K562 (cell line): ENCODE results near the gene DENND4C. TPM values are rescaled to one million over a fixed set of nuclear protein-coding genes. Genes with fewer than 3 reads are reported as not detected.

Experiments used
- ARID1B ChIP-seq: fragments of 450-650 bp; IDR thresholded peaks from 2 replicates; pipeline ENCODE4 v1.6.1; 2016; ENCODE audit warnings: antibody characterized with exemption, mild to moderate bottlenecking, inconsistent platforms
- BRF1 ChIP-seq: IDR thresholded peaks from 3 replicates; pipeline ENCODE4 v1.6.1; 2011; ENCODE audit warnings: borderline replicate concordance, mild to moderate bottlenecking; ENCODE audit not compliant: insufficient read length; ENCODE audit errors: extremely low read depth
- CBFA2T2 ChIP-seq: fragments of 450-650 bp; conservative IDR thresholded peaks from 2 replicates; pipeline ENCODE4 v1.6.1; 2017; ENCODE audit warnings: mild to moderate bottlenecking
- CHAMP1 ChIP-seq: fragments of 450-650 bp; IDR thresholded peaks from 2 replicates; pipeline ENCODE4 v1.6.1; 2016; ENCODE audit warnings: mild to moderate bottlenecking
- CXXC5 ChIP-seq: fragments of 250-450 bp; sonication (Bioruptor Pico); IDR thresholded peaks from 2 replicates; pipeline ENCODE4 v1.8.0; 2022; ENCODE audit warnings: inconsistent platforms, mild to moderate bottlenecking, moderate library complexity
- FOXP1 ChIP-seq: sonication (generic); formaldehyde crosslinking; IDR thresholded peaks from 2 replicates; pipeline ENCODE4 v1.8.0; 2022; ENCODE audit warnings: mild to moderate bottlenecking, missing genetic modification reagents
- HDAC2 ChIP-seq: fragments of 450-650 bp; IDR thresholded peaks from 2 replicates; pipeline ENCODE4 v1.6.1; 2016; ENCODE audit warnings: mild to moderate bottlenecking
- HDAC8 ChIP-seq: fragments of 450-650 bp; IDR thresholded peaks from 2 replicates; pipeline ENCODE4 v1.6.1; 2016; ENCODE audit warnings: mild to moderate bottlenecking, missing genetic modification characterization, moderate library complexity, missing compliant biosample characterization
- MYBL2 ChIP-seq, 2 experiments: fragments of 450-650 bp in 1 of 2; sonication (generic) in 1 of 2; formaldehyde crosslinking in 1 of 2; IDR thresholded peaks; 2 replicates each; pipeline versions ENCODE4 v1.6.1 to v1.8.1; 2017 to 2022; ENCODE audit warnings: borderline replicate concordance in 1 of 2, inconsistent platforms in 1 of 2, low read depth in 1 of 2, mild to moderate bottlenecking in 1 of 2, missing genetic modification reagents in 1 of 2, moderate library complexity in 1 of 2
- NCOA4 ChIP-seq: fragments of 450-650 bp; IDR thresholded peaks from 2 replicates; pipeline ENCODE4 v1.6.1; 2018; ENCODE audit warnings: mild to moderate bottlenecking; ENCODE audit not compliant: partially characterized antibody
- NR2F6 ChIP-seq: fragments of 450-650 bp; formaldehyde crosslinking; IDR thresholded peaks from 2 replicates; pipeline ENCODE4 v1.4.0; 2020; ENCODE audit warnings: mild to moderate bottlenecking
- PKNOX1 ChIP-seq: fragments of 450-650 bp; IDR thresholded peaks from 2 replicates; pipeline ENCODE4 v1.6.1; 2016
- TCF7L2 ChIP-seq: fragments of 150-350 bp; IDR thresholded peaks from 2 replicates; pipeline ENCODE4 v1.6.1; 2016; ENCODE audit warnings: low read depth, mild to moderate bottlenecking, low read length, moderate library complexity
- TEAD4 ChIP-seq, 2 experiments: sonication (generic) in 1 of 2; formaldehyde crosslinking in 1 of 2; IDR thresholded peaks; 2 replicates each; pipeline versions ENCODE4 v1.6.1 to v1.8.0; 2012 to 2022; ENCODE audit warnings: borderline replicate concordance in 1 of 2, inconsistent platforms in 1 of 2, low read length in 1 of 2, mild to moderate bottlenecking in 1 of 2, missing genetic modification reagents in 1 of 2
- ZEB2 ChIP-seq: fragments of 450-650 bp; IDR thresholded peaks from 2 replicates; pipeline ENCODE4 v1.6.1; 2016
- ZNF146 ChIP-seq: IDR thresholded peaks from one replicate; pipeline ENCODE4 v1.6.1; 2018; ENCODE audit warnings: missing compliant biosample characterization; ENCODE audit not compliant: unreplicated experiment
- ZNF174 ChIP-seq: fragments of 250-450 bp; sonication (Bioruptor Pico); IDR thresholded peaks from 2 replicates; pipeline ENCODE4 v1.4.0; 2020; ENCODE audit warnings: mild to moderate bottlenecking
- ZNF282 ChIP-seq: sonication (generic); formaldehyde crosslinking; IDR thresholded peaks from 2 replicates; pipeline ENCODE4 v1.8.1; 2023; ENCODE audit warnings: missing genetic modification reagents
- ZNF561 ChIP-seq: fragments of 450-650 bp; formaldehyde crosslinking; conservative IDR thresholded peaks from 2 replicates; pipeline ENCODE4 v1.4.0; 2020; ENCODE audit warnings: mild to moderate bottlenecking, moderate library complexity
- polyA plus RNA-seq, 8 experiments: library from polyadenylated mRNA; depleted of rRNA in 4 of 8; stranded (reverse) in 5 of 8; unstranded in 3 of 8; fragments of >200 nt; fragmentation: Nextera tagmentation in 2 of 8; fragmentation: Illumina TruSeq in 1 of 8; extraction: Ambion mirVana in 2 of 8; extraction: Trizol in 1 of 8; gene quantifications; 2 replicates each; pipeline versions ENCODE4 v1.2.1 to v1.2.3, GENCODE V29; 2011 to 2014; ENCODE audit warnings: inconsistent platforms in 1 of 8, missing spikeins in 1 of 8
- total RNA-seq, 7 experiments: library from RNA; depleted of rRNA in 6 of 7; stranded (reverse); fragments of >200 nt in 6 of 7; fragmentation: Illumina TruSeq in 2 of 7; extraction: Trizol in 2 of 7; gene quantifications; 2 replicates each; pipeline versions ENCODE4 v1.2.1 to v1.2.3, GENCODE V29; 2011 to 2021; ENCODE audit warnings: low replicate concordance in 1 of 7
- TF ChIP-seq, protein P1 (sequence below), 3 experiments: fragments of 200-800 bp in 1 of 3; fragments of 250-450 bp in 1 of 3; fragments of 450-650 bp in 1 of 3; sonication (Bioruptor Pico) in 1 of 3; sonication (Bioruptor generic) in 1 of 3; formaldehyde crosslinking in 1 of 3; IDR thresholded peaks; 2 replicates each; pipeline versions ENCODE4 v1.6.1 to v1.8.0; 2016 to 2022; ENCODE audit warnings: mild to moderate bottlenecking in 2 of 3, missing genetic modification characterization in 2 of 3, missing compliant biosample characterization in 1 of 3, moderate library complexity in 1 of 3
- TF ChIP-seq, protein P2 (sequence below): fragments of 450-650 bp; formaldehyde crosslinking; IDR thresholded peaks from 2 replicates; pipeline ENCODE4 v1.4.0; 2022; ENCODE audit warnings: missing genetic modification characterization

The DENND4C gene
- total and polyA plus RNA-seq, 9 of the 15 experiments (the other 6 are each of a cell fraction or from before 2014, with no cell fraction given) = 4.8 to 31.8 (median 13.9) TPM

GRCh38 chr9:19216466-19216865, 14.0 kb upstream of the DENND4C start (continued):
- 0 out of 2 replicates have a peak, but pooled peaks have one; percentile 22 for TF ChIP-seq MYBL2 (IDR thresholded peaks at IDR 0.05; ENCODE audit: low read depth)
- TF ChIP-seq MYBL2 (CRISPR knock-in tag; IDR thresholded peaks at IDR 0.05; ENCODE audit: borderline replicate concordance) = no peak
- TF ChIP-seq, protein P1, sequence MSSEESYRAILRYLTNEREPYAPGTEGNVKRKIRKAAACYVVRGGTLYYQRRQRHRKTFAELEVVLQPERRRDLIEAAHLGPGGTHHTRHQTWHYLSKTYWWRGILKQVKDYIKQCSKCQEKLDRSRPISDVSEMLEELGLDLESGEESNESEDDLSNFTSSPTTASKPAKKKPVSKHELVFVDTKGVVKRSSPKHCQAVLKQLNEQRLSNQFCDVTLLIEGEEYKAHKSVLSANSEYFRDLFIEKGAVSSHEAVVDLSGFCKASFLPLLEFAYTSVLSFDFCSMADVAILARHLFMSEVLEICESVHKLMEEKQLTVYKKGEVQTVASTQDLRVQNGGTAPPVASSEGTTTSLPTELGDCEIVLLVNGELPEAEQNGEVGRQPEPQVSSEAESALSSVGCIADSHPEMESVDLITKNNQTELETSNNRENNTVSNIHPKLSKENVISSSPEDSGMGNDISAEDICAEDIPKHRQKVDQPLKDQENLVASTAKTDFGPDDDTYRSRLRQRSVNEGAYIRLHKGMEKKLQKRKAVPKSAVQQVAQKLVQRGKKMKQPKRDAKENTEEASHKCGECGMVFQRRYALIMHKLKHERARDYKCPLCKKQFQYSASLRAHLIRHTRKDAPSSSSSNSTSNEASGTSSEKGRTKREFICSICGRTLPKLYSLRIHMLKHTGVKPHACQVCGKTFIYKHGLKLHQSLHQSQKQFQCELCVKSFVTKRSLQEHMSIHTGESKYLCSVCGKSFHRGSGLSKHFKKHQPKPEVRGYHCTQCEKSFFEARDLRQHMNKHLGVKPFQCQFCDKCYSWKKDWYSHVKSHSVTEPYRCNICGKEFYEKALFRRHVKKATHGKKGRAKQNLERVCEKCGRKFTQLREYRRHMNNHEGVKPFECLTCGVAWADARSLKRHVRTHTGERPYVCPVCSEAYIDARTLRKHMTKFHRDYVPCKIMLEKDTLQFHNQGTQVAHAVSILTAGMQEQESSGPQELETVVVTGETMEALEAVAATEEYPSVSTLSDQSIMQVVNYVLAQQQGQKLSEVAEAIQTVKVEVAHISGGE (CRISPR knock-in tag; IDR thresholded peaks at IDR 0.05) = no peak
- 0 out of 2 replicates have a peak, but pooled peaks have one; percentile 29 for TF ChIP-seq HDAC2
- no peak for TF ChIP-seq NR2F6 (CRISPR knock-in tag)
- no peak for TF ChIP-seq NCOA4
- peak; percentile 60 for TF ChIP-seq PKNOX1
- TF ChIP-seq ARID1B = peak; percentile 72
- peak; percentile 15; the same call in 1 of the 2 replicates for TF ChIP-seq CHAMP1
- peak; percentile 58; the same call in 1 of the 2 replicates for TF ChIP-seq TEAD4 (IDR thresholded peaks at IDR 0.05; ENCODE audit: low read length)
- TF ChIP-seq TEAD4 (CRISPR knock-in tag; IDR thresholded peaks at IDR 0.05; ENCODE audit: borderline replicate concordance) = no peak
- TF ChIP-seq, protein P2, sequence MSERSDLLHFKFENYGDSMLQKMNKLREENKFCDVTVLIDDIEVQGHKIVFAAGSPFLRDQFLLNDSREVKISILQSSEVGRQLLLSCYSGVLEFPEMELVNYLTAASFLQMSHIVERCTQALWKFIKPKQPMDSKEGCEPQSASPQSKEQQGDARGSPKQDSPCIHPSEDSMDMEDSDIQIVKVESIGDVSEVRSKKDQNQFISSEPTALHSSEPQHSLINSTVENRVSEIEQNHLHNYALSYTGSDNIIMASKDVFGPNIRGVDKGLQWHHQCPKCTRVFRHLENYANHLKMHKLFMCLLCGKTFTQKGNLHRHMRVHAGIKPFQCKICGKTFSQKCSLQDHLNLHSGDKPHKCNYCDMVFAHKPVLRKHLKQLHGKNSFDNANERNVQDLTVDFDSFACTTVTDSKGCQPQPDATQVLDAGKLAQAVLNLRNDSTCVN (CRISPR knock-in tag) = no peak
- no peak for TF ChIP-seq BRF1
- TF ChIP-seq TCF7L2 = peak; percentile 62; the same call in 1 of the 2 replicates
- peak; percentile 60 for TF ChIP-seq CXXC5 (CRISPR knock-in tag)
- TF ChIP-seq ZEB2 = no peak
- TF ChIP-seq ZNF282 (CRISPR knock-in tag) = no peak
- TF ChIP-seq ZNF146 (CRISPR knock-in tag) = no peak
- TF ChIP-seq CBFA2T2 = 0 out of 2 replicates have a peak, but pooled peaks have one; percentile 41
- TF ChIP-seq HDAC8 = no peak
- no peak for TF ChIP-seq ZNF174 (CRISPR knock-in tag)
- no peak for TF ChIP-seq ZNF561 (CRISPR knock-in tag)
- no peak for TF ChIP-seq FOXP1
